ENCODE results near the gene HAUS7.

Gene HAUS7

GRCh38 chrX:153408871-153409351 is 61.5 kb downstream of the HAUS7 start:
- TF ChIP-seq, protein P1, sequence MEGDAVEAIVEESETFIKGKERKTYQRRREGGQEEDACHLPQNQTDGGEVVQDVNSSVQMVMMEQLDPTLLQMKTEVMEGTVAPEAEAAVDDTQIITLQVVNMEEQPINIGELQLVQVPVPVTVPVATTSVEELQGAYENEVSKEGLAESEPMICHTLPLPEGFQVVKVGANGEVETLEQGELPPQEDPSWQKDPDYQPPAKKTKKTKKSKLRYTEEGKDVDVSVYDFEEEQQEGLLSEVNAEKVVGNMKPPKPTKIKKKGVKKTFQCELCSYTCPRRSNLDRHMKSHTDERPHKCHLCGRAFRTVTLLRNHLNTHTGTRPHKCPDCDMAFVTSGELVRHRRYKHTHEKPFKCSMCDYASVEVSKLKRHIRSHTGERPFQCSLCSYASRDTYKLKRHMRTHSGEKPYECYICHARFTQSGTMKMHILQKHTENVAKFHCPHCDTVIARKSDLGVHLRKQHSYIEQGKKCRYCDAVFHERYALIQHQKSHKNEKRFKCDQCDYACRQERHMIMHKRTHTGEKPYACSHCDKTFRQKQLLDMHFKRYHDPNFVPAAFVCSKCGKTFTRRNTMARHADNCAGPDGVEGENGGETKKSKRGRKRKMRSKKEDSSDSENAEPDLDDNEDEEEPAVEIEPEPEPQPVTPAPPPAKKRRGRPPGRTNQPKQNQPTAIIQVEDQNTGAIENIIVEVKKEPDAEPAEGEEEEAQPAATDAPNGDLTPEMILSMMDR (conservative IDR thresholded peaks at IDR 0.05; ENCODE audit: low read depth, low read length) = no peak
- no peak overlapping the region for H3K4me3 ChIP-seq (IDR thresholded peaks at IDR 0.05; ENCODE audit: insufficient read depth, low read depth, low read length)
- no peak overlapping the region for H2AFZ ChIP-seq (ENCODE audit: low read depth)

DNA sequence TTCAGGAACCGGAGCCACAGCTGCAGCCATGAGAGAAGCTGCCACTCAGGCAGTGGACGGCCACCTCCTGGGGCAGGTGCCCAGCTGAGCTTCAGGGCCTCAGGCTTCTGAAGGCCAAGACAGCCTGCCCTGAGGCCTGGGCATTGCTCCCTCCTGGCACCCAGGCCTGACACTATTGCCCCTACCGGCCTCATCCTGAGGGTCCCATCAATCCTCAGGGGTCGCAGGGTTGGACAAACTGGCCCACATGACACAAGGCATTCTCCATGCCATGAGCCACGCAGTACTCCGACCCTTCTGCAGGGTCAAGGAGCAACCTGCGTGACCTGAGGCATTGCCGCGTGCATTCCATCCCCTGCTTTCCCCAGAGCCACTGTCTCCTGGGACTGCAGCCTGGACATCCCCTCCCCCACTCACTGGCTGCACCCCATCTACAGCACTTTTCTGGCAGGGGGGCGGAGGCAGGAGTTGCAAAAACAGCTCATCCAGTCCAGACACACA is 62.1 kb downstream of the HAUS7 start:
- H3K79me2 ChIP-seq (ENCODE audit: insufficient read depth, low read depth) = no peaks in the 10 kb centered on the region
- no peak overlapping the region for H3K27ac ChIP-seq
- no peaks in the 10 kb centered on the region for H4K20me1 ChIP-seq (ENCODE audit: insufficient read depth)
- H3K4me1 ChIP-seq (ENCODE audit: low read depth, poor library complexity, severe bottlenecking) = peaks cover 5% of the 10 kb centered on the region
- H3K4me2 ChIP-seq = no peak overlapping the region
- H2AFZ ChIP-seq (ENCODE audit: low read depth) = no peak overlapping the region
- no peaks in the 10 kb centered on the region for H3K36me3 ChIP-seq (ENCODE audit: insufficient read depth)
- no peaks in the 10 kb centered on the region for H3K27me3 ChIP-seq (ENCODE audit: insufficient read depth, low read depth)
- TF ChIP-seq, protein P1 (conservative IDR thresholded peaks at IDR 0.05; ENCODE audit: low read depth, low read length) = no peak
- H3K9ac ChIP-seq = no peak overlapping the region
- no peak overlapping the region for H3K4me3 ChIP-seq (IDR thresholded peaks at IDR 0.05; ENCODE audit: insufficient read depth, low read depth, low read length)

More at GRCh38 chrX:153408871-153409351, 61.5 kb downstream of the HAUS7 start:
- no peak overlapping the region for H3K9ac ChIP-seq
- H3K4me1 ChIP-seq (ENCODE audit: low read depth, poor library complexity, severe bottlenecking) = peaks cover 5% of the 10 kb centered on the region
- no peaks in the 10 kb centered on the region for H3K27me3 ChIP-seq (ENCODE audit: insufficient read depth, low read depth)
- H4K20me1 ChIP-seq (ENCODE audit: insufficient read depth) = no peaks in the 10 kb centered on the region
- no peaks in the 10 kb centered on the region for H3K36me3 ChIP-seq (ENCODE audit: insufficient read depth)
- no peaks in the 10 kb centered on the region for H3K79me2 ChIP-seq (ENCODE audit: insufficient read depth, low read depth)
- no peak overlapping the region for H3K27ac ChIP-seq
- no peak overlapping the region for H3K4me2 ChIP-seq

DNA sequence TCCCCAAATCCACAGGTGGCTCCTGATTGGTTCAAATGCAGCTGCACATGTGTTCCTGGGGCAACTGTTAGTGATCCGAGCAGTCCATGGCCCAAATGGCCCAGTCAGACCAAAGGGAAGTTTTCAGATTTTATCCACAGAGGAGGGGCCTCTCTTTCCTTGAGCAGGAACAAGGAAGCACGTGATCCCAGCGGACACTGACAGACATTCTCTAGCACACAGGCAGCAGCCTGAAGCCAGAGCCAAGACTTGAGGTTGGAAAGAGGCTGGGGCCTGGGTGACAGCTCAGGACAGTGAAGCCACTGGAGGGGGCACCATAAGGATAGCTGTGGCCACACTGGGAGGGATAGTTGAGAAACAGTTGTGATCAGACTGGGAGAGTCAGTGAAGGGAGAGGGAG is 62.6 kb downstream of the HAUS7 start:
- Histone ChIP-seq H3K79me2 (ENCODE audit: insufficient read depth, low read depth) (no peaks in the 10 kb centered on the region), H3K4me3 (IDR thresholded peaks at IDR 0.05; ENCODE audit: insufficient read depth, low read depth, low read length) (no peak overlapping the region), H3K4me2 (no peak overlapping the region), H2AFZ (ENCODE audit: low read depth) (no peak overlapping the region), H3K27ac (no peak overlapping the region), H3K9ac (no peak overlapping the region), H3K4me1 (ENCODE audit: low read depth, poor library complexity, severe bottlenecking) (peaks cover 5% of the 10 kb centered on the region), H3K36me3 (ENCODE audit: insufficient read depth) (no peaks in the 10 kb centered on the region), H4K20me1 (ENCODE audit: insufficient read depth) (no peaks in the 10 kb centered on the region), H3K27me3 (ENCODE audit: insufficient read depth, low read depth) (no peaks in the 10 kb centered on the region)
- TF ChIP-seq, protein P1 (conservative IDR thresholded peaks at IDR 0.05; ENCODE audit: low read depth, low read length) = no peak

- H3K27me3 ChIP-seq (ENCODE audit: insufficient read depth, low read depth) = no peaks in the 10 kb centered on the region
- TF ChIP-seq, protein P1 (conservative IDR thresholded peaks at IDR 0.05; ENCODE audit: low read depth, low read length) = no peak
Measured at GRCh38 chrX:153406903-153407302, 63.5 kb downstream of the HAUS7 start.

More at GRCh38 chrX:153406903-153407302, 63.5 kb downstream of the HAUS7 start:
- Histone ChIP-seq H3K4me1 (ENCODE audit: low read depth, poor library complexity, severe bottlenecking) (no peaks in the 10 kb centered on the region), H2AFZ (ENCODE audit: low read depth) (no peak overlapping the region), H3K4me3 (IDR thresholded peaks at IDR 0.05; ENCODE audit: insufficient read depth, low read depth, low read length) (no peak overlapping the region), H4K20me1 (ENCODE audit: insufficient read depth) (no peaks in the 10 kb centered on the region), H3K9ac (no peak overlapping the region), H3K79me2 (ENCODE audit: insufficient read depth, low read depth) (no peaks in the 10 kb centered on the region), H3K4me2 (no peak overlapping the region), H3K27ac (no peak overlapping the region), H3K36me3 (ENCODE audit: insufficient read depth) (no peaks in the 10 kb centered on the region)

Data from KMS-11 (cell line).